HepG2 (cell line): ENCODE results near the gene TBC1D16. TPM values are rescaled to one million over a fixed set of nuclear protein-coding genes. Genes with fewer than 3 reads are reported as not detected.

Source experiments
- AKAP8 ChIP-seq: sonication (generic); formaldehyde crosslinking; IDR thresholded peaks from 2 replicates; pipeline ENCODE4 v1.5.1; 2020; ENCODE audit warnings: mild to moderate bottlenecking, missing genetic modification reagents
- CHD2 ChIP-seq: IDR thresholded peaks from 2 replicates; pipeline ENCODE4 v1.6.1; 2011; ENCODE audit warnings: low read depth, low read length, improper control_type of control experiment
- CHD4 ChIP-seq: fragments of 200-600 bp; sonication (generic); IDR thresholded peaks from 2 replicates; pipeline ENCODE4 v1.7.0; 2017; ENCODE audit warnings: mild to moderate bottlenecking, low read length, borderline replicate concordance
- DPF2 ChIP-seq: sonication (generic); formaldehyde crosslinking; IDR thresholded peaks from 2 replicates; pipeline ENCODE4 v1.4.0; 2020; ENCODE audit warnings: mild to moderate bottlenecking, low read depth, missing genetic modification reagents, borderline replicate concordance
- FOXP1 ChIP-seq, 2 experiments: fragments of 450-650 bp in 1 of 2; IDR thresholded peaks; 2 replicates each; pipeline ENCODE4 v1.6.1; 2017 to 2018; ENCODE audit warnings: antibody characterized with exemption in 1 of 2
- GMEB1 ChIP-seq: sonication (generic); formaldehyde crosslinking; IDR thresholded peaks from 2 replicates; pipeline ENCODE4 v1.5.1; 2020; ENCODE audit warnings: missing genetic modification reagents, mild to moderate bottlenecking, borderline replicate concordance
- HOXA7 ChIP-seq: sonication (generic); formaldehyde crosslinking; IDR thresholded peaks from 2 replicates; pipeline ENCODE4 v1.8.1; 2022; ENCODE audit warnings: mild to moderate bottlenecking, missing genetic modification reagents, moderate library complexity
- HOXA9 ChIP-seq: sonication (generic); formaldehyde crosslinking; IDR thresholded peaks from 2 replicates; pipeline ENCODE4 v1.8.1; 2022; ENCODE audit warnings: missing genetic modification reagents, mild to moderate bottlenecking, moderate library complexity, borderline replicate concordance
- JUNB ChIP-seq: sonication (generic); formaldehyde crosslinking; IDR thresholded peaks from 2 replicates; pipeline ENCODE4 v1.8.0; 2022; ENCODE audit warnings: missing genetic modification reagents, mild to moderate bottlenecking, borderline replicate concordance
- MBNL3 ChIP-seq: fragments of 250-450 bp; sonication (Bioruptor Pico); conservative IDR thresholded peaks from 2 replicates; pipeline ENCODE4 v1.8.0; 2022; ENCODE audit warnings: mild to moderate bottlenecking, inconsistent platforms
- NAIF1 ChIP-seq: sonication (generic); formaldehyde crosslinking; IDR thresholded peaks from 2 replicates; pipeline ENCODE4 v1.5.0; 2020; ENCODE audit warnings: mild to moderate bottlenecking, missing genetic modification reagents, borderline replicate concordance
- NFYC ChIP-seq: IDR thresholded peaks from 2 replicates; pipeline ENCODE4 v1.6.1; 2016; ENCODE audit warnings: missing genetic modification reagents, missing compliant biosample characterization
- SP5 ChIP-seq: IDR thresholded peaks from 2 replicates; pipeline ENCODE4 v1.6.1; 2016; ENCODE audit warnings: low read depth, borderline replicate concordance
- USF2 ChIP-seq, 2 experiments: sonication (generic) in 1 of 2; formaldehyde crosslinking in 1 of 2; IDR thresholded peaks; 2 replicates each; pipeline versions ENCODE4 v1.5.1 to v1.6.1; 2011 to 2020; ENCODE audit warnings: borderline replicate concordance in 1 of 2, low read depth in 1 of 2, low read length in 1 of 2, mild to moderate bottlenecking in 1 of 2, missing genetic modification reagents in 1 of 2, moderate library complexity in 1 of 2
- XRCC5 ChIP-seq: fragments of 200-400 bp; formaldehyde crosslinking; optimal IDR thresholded peaks from 2 replicates; pipeline ENCODE3; 2017; ENCODE audit warnings: mild to moderate bottlenecking, low read length
- ZBTB49 ChIP-seq: sonication (generic); formaldehyde crosslinking; IDR thresholded peaks from 2 replicates; pipeline ENCODE4 v1.4.0; 2020; ENCODE audit warnings: missing genetic modification reagents, borderline replicate concordance
- ZFX ChIP-seq: sonication (generic); formaldehyde crosslinking; IDR thresholded peaks from 2 replicates; pipeline ENCODE4 v1.4.0; 2020; ENCODE audit warnings: mild to moderate bottlenecking, low read depth, missing genetic modification reagents, moderate library complexity
- ZNF576 ChIP-seq: sonication (generic); formaldehyde crosslinking; IDR thresholded peaks from 2 replicates; pipeline ENCODE4 v1.4.0; 2020; ENCODE audit warnings: mild to moderate bottlenecking, missing genetic modification reagents
- ZNF607 ChIP-seq: sonication (generic); formaldehyde crosslinking; IDR thresholded peaks from 2 replicates; pipeline ENCODE4 v1.5.1; 2020; ENCODE audit warnings: missing genetic modification reagents, mild to moderate bottlenecking, borderline replicate concordance
- ZSCAN5A ChIP-seq: sonication (generic); formaldehyde crosslinking; IDR thresholded peaks from 2 replicates; pipeline ENCODE4 v1.8.0; 2022; ENCODE audit warnings: mild to moderate bottlenecking, missing genetic modification reagents, borderline replicate concordance
- polyA plus RNA-seq, 8 experiments: library from polyadenylated mRNA; depleted of rRNA in 3 of 8; stranded (reverse) in 7 of 8; unstranded in 1 of 8; fragments of >200 nt; fragmentation: Illumina TruSeq in 4 of 8; extraction: Trizol in 4 of 8; gene quantifications; 2 replicates each; pipeline versions ENCODE4 v1.2.1 to v1.2.3, GENCODE V29; 2011 to 2016; ENCODE audit warnings: low read depth in 4 of 8, missing spikeins in 1 of 8, mixed read lengths in 1 of 8; ENCODE audit not compliant: insufficient read depth in 1 of 8
- total RNA-seq, 5 experiments: library from RNA; depleted of rRNA; stranded (reverse); fragments of >200 nt; fragmentation: Illumina TruSeq; extraction: Trizol; gene quantifications; 2 replicates each; pipeline ENCODE4 v1.2.3, GENCODE V29; 2016; ENCODE audit warnings: low read depth in 1 of 5

The TBC1D16 gene
- total and polyA plus RNA-seq, 2 of the 13 experiments (the other 11 are each of a cell fraction or from before 2014, with no cell fraction given), result 14.9 to 24.9 TPM

GRCh38 chr17:80024206-80024972 lies 11.3 kb downstream of the TBC1D16 start (continued):
- TF ChIP-seq ZBTB49 (CRISPR knock-in tag) (no peak), ZFX (no peak), ZSCAN5A (CRISPR knock-in tag) (no peak), ZNF576 (no peak), NAIF1 (CRISPR knock-in tag) (no peak), CHD2 (no peak), DPF2 (CRISPR knock-in tag) (no peak), SP5 (no peak), ZNF607 (CRISPR knock-in tag) (no peak), NFYC (no peak), GMEB1 (CRISPR knock-in tag) (no peak), JUNB (CRISPR knock-in tag) (peak; percentile 67; the same call in 1 of the 2 replicates), CHD4 (peak; percentile 78; the same call in 1 of the 2 replicates), AKAP8 (no peak; the same call in 1 of the 2 replicates), HOXA9 (CRISPR knock-in tag) (no peak), MBNL3 (CRISPR knock-in tag) (no peak), HOXA7 (CRISPR knock-in tag) (peak; percentile 61; the same call in 1 of the 2 replicates), USF2 (IDR thresholded peaks at IDR 0.05; ENCODE audit: low read depth, low read length) (no peak), USF2 (CRISPR knock-in tag; IDR thresholded peaks at IDR 0.05; ENCODE audit: borderline replicate concordance) (no peak), FOXP1 (IDR thresholded peaks at IDR 0.05) (0 out of 2 replicates have a peak, but pooled peaks have one; percentile 20), FOXP1 (CRISPR knock-in tag; IDR thresholded peaks at IDR 0.05) (no peak), XRCC5 (no peak)
